ENCODE results near the gene CCDC144A.
"Not testable (repeated sequence)": the region's sequence is repeated elsewhere in the genome, so short reads cannot be mapped to it uniquely, and the experiment has no call there.

CCDC144A gene

DNA sequence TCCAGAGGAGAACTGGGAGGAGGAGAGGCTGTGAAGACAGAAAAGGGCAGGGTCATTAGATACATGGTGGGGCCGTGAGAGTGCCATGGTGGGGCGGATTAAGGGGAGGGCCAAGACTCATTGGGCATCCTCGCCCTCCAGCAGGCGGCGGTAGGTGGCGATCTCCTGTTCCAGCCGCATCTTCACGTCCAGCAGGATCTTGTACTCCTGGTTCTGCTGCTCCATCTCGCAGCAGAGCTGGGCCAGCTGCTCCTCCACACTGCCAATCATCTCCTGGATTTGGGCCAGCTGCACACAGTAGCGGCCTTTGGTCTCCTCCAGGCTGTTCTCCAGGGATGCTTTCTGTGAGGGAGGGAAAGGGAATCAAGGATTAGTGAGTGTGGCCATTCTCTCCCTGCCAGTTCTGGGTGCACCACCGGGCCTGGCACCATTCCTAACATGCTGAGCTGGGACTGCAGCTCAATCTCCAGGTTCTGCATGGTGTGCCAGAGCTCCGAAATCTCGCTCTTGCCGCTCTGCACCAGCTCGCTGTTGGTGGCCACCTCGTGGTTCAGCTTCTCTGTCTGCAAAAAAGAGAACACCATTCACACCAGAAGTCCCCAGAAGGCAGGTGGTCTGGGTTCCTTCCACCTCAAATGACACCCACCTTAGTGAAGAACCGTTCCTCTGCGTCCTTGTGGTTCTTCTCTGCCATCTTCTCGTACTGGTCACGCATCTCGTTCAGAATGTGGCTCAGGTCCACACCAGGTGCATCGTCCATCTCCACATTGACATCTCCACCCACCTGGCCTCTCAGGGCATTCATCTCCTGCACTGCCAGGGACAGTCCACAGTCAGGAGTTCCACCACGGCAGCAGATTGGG, 129.0 kb downstream of the CCDC144A start:
- no peak for DNase-seq

DNA sequence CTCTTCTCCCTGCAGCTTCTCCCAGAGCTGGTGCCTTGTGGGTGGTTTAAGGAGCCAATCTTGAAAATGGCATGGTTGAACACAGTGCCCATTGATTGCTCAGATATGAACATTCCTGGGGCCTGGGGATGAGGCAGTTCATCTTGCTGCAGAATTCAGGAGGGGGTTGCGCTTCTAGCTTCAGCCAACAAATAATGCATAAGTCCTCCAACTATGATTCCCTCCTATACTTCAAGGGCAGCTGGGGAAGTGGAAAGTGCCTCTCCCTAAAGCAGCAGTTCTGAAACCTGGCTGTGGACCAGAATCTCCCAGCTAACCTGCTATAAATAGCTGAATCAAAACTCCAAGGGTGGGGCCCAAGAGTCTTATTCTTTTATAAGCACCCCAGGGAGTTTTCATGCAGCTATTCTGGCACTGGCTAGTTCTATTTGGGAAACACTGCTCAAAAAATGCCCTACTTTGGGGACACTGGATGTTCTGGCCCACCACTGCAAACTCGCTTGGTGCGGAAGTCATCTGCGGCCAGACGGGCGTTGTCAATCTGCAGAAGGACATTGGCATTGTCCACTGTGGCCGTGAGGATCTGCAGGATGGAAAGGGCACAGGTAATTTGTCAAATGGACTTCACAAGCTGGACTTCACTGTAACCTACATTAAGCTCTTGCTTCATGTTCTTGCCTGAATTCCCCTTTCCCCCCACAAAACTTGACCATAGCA, 130.3 kb downstream of the CCDC144A start:
- peak; percentile 9 for DNase-seq

DNA sequence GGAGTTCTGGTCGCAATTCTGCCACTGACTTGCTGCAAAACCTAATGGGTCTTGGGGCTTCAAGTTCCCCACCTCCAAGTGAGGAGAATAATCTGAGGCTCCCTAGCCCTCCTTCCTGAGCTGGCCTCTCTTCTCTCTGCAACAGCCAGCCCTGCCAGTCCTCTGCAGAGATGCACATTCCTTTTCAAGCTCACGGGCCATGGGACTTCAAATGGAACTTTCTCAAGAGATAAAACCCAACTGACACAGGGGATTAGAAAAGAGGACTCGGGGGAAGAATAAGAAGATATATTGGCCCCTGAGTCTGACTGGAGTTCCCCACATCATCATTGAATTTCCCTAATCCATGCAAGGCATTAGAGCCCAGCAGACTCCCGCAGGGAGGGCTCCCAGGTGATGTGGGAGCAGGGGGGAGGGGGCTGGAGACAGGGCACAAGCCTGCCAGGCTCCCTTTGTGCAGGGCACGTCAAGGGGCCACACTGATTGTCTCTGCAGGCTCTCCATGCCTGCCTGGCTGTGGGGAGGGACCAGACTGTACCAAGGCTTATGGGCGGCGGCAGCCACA, 131.0 kb downstream of the CCDC144A start:
- DNase-seq, result no peak

DNA sequence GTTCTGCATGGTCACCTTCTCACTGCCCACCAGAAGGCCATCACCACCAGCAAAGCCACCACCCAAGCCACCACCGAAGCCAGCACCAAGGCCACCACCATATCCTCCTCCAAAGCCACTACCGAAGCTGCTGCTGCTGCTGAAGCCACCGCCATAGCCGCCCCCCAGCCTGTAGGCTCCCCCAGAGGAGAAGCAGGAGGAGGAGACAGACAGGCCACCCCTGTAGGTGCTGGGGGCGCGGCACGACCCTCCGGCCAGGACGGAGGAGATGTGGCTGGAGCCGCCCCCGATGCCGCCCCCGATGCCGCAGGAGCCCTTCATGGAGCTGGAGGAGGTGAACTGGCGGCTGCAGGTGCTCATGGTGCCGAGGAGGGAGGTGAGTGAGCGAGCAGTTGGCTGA, 132.1 kb downstream of the CCDC144A start:
- not testable (repeated sequence) for DNase-seq

DNA sequence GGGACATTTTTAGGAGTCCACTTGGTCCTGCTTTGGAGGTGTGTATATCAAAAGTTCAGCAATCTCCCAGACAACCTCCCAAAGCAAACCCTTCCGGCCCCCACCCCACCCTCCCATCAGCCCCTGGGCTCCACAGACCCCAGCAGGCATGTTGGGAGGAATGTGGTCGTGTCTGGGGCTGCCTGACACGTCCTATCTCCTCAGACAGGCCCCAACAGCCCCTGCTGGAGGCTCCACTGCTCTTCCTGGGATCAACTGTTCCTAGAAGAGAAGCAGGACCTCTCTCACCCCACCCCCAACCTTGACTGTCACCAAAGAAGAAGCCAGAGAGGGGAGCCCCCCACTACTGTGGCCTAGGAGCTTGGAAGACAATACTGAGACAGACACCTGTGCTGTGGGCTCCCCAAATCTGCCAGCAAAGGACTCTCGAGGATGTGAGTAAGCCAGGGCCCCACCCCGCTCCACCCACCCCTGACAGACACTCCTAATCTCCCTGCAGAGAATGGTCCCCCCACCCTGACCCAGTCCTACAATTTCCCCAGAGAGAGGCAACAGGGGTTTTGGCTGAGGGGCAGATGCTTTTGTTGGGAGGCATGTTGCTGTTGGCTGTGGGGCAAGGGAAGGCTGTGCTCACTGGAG, 133.8 kb downstream of the CCDC144A start:
- DNase-seq, result not testable (repeated sequence)

Measured in fibroblast of skin of scalp (primary cell).